ENCODE data around the gene GLIS2. TPM values are rescaled to one million over a fixed set of nuclear protein-coding genes. Genes with fewer than 3 reads are reported as not detected.
A peak's percentile ranks its signal among the peaks of the same experiment; 100 is the strongest.

GLIS2 gene
- total and polyA plus RNA-seq, 4 experiments from 2014 or later: 0.08 TPM; not detected in 3

GRCh38 chr16:4378999-4379690 lies 63.3 kb downstream of the GLIS2 start:
- H3K36me3 ChIP-seq (ENCODE audit: insufficient read depth, low read length): peaks cover 8% of the 10 kb centered on the region
- no peak overlapping the region for H3K27ac ChIP-seq (ENCODE audit: low read depth, low read length)
- intact Hi-C loops (cut with micrococcal nuclease): no loop called here
- peaks cover 4 to 41% of the 10 kb centered on the region in 2 donors for H3K36me3 Mint-ChIP-seq
- H3K27me3 ChIP-seq (ENCODE audit: insufficient read depth, low read length): no peaks in the 10 kb centered on the region
- POLR2A ChIA-PET (ENCODE audit: partially characterized antibody): interaction anchor here (1.2 to 1.3 kb wide), 2 partner anchors 14 to 35 kb away, joined by 3 to 4 read pairs; no protein-coding TSS in a partner anchor
- H3K27me3 Mint-ChIP-seq: no peaks in the 10 kb centered on the region
- DNase-seq: no peak
- CTCF ChIA-PET (ENCODE audit: partially characterized antibody): interaction anchor here (1.1 to 1.4 kb wide), 2 partner anchors 20 to 23 kb away, joined by 3 to 4 read pairs; no protein-coding TSS in a partner anchor
- peaks cover 11% of the 10 kb centered on the region for H3K4me1 ChIP-seq (ENCODE audit: insufficient read depth, low read length)
- peaks cover 9 to 33% (median 23%) of the 10 kb centered on the region in 4 donors for H3K4me1 Mint-ChIP-seq
- H3K9me3 Mint-ChIP-seq: peaks cover 0 to 2% (median 0%) of the 10 kb centered on the region in 8 donors
- no peak overlapping the region for H3K4me3 ChIP-seq (ENCODE audit: low read length in 2 of 2)
- H3K9me3 ChIP-seq (ENCODE audit: control insufficient read depth in 1 of 2, low read length in 2 of 2): no peaks in the 10 kb centered on the region
- peak overlapping the region in 2 of 7 donors; percentile 35 to 82 for H3K27ac Mint-ChIP-seq
- peak overlapping the region in 1 of 8 donors; percentile 7 for H3K4me3 Mint-ChIP-seq

- H3K27ac Mint-ChIP-seq: peak overlapping the region in 3 of 7 donors; percentile 10 to 82 (median 46)
- no peaks in the 10 kb centered on the region for H3K27me3 Mint-ChIP-seq
- H3K36me3 Mint-ChIP-seq: peaks cover 4 to 44% of the 10 kb centered on the region in 2 donors
- H3K9me3 ChIP-seq (ENCODE audit: control insufficient read depth in 1 of 2, low read length in 2 of 2): no peaks in the 10 kb centered on the region
- H3K4me3 Mint-ChIP-seq: peak overlapping the region in 1 of 8 donors; percentile 28
- H3K27ac ChIP-seq (ENCODE audit: low read depth, low read length): no peak overlapping the region
- intact Hi-C loops (cut with micrococcal nuclease): no loop called here
- H3K4me3 ChIP-seq (ENCODE audit: low read length in 2 of 2): no peak overlapping the region
- peaks cover 7 to 26% (median 17%) of the 10 kb centered on the region in 4 donors for H3K4me1 Mint-ChIP-seq
- ChIA-PET POLR2A (ENCODE audit: partially characterized antibody) (interaction anchor here (1.2 to 1.3 kb wide), 2 partner anchors 15 to 33 kb away, joined by 3 to 4 read pairs; no protein-coding TSS in a partner anchor), CTCF (ENCODE audit: partially characterized antibody) (interaction anchor here (0.6 kb wide), 1 partner anchor 106 kb away, joined by 3 read pairs; no protein-coding TSS in a partner anchor)
- H3K4me1 ChIP-seq (ENCODE audit: insufficient read depth, low read length): peaks cover 3% of the 10 kb centered on the region
- H3K27me3 ChIP-seq (ENCODE audit: insufficient read depth, low read length): no peaks in the 10 kb centered on the region
- H3K9me3 Mint-ChIP-seq: peaks cover 0 to 2% (median 0%) of the 10 kb centered on the region in 8 donors
- no peak for DNase-seq
- peaks cover 17% of the 10 kb centered on the region for H3K36me3 ChIP-seq (ENCODE audit: insufficient read depth, low read length)
These were observed 64.5 kb downstream of the GLIS2 start for GRCh38 chr16:4380119-4381063.

- no peak for DNase-seq
- Mint-ChIP-seq H3K27me3 (no peaks in the 10 kb centered on the region), H3K27ac (peak overlapping the region in 2 of 7 donors; percentile 36 to 88), H3K4me3 (peak overlapping the region in 1 of 8 donors; percentile 26), H3K4me1 (peaks cover 4 to 23% (median 13%) of the 10 kb centered on the region in 4 donors), H3K9me3 (peaks cover 0 to 2% (median 0%) of the 10 kb centered on the region in 8 donors), H3K36me3 (peaks cover 4 to 48% of the 10 kb centered on the region in 2 donors)
- H3K27me3 ChIP-seq (ENCODE audit: insufficient read depth, low read length): no peaks in the 10 kb centered on the region
- peaks cover 3% of the 10 kb centered on the region for H3K4me1 ChIP-seq (ENCODE audit: insufficient read depth, low read length)
- CTCF ChIA-PET (ENCODE audit: partially characterized antibody): interaction anchor here (0.6 kb wide), 1 partner anchor 107 kb away, joined by 3 read pairs; no protein-coding TSS in a partner anchor
- H3K4me3 ChIP-seq (ENCODE audit: low read length in 2 of 2): no peak overlapping the region
- no peaks in the 10 kb centered on the region for H3K9me3 ChIP-seq (ENCODE audit: control insufficient read depth in 1 of 2, low read length in 2 of 2)
- intact Hi-C loops (cut with micrococcal nuclease): no loop called here
- H3K27ac ChIP-seq (ENCODE audit: low read depth, low read length): no peak overlapping the region
- peaks cover 24% of the 10 kb centered on the region for H3K36me3 ChIP-seq (ENCODE audit: insufficient read depth, low read length)
- POLR2A ChIA-PET (ENCODE audit: partially characterized antibody): no interaction called here
These were observed 65.4 kb downstream of the GLIS2 start for GRCh38 chr16:4381072-4381934.

GRCh38 chr16:4381935-4382794 lies 66.3 kb downstream of the GLIS2 start:
- POLR2A ChIA-PET (ENCODE audit: partially characterized antibody): no interaction called here
- H3K4me3 Mint-ChIP-seq: no peak overlapping the region

GRCh38 chr16:4382795-4383357 lies 67.0 kb downstream of the GLIS2 start:
- Histone ChIP-seq H3K36me3 (ENCODE audit: insufficient read depth, low read length) (peaks cover 37% of the 10 kb centered on the region), H3K9me3 (ENCODE audit: control insufficient read depth in 1 of 2, low read length in 2 of 2) (no peaks in the 10 kb centered on the region), H3K4me1 (ENCODE audit: insufficient read depth, low read length) (no peaks in the 10 kb centered on the region), H3K27me3 (ENCODE audit: insufficient read depth, low read length) (no peaks in the 10 kb centered on the region), H3K4me3 (ENCODE audit: low read length in 2 of 2) (no peak overlapping the region), H3K27ac (ENCODE audit: low read depth, low read length) (no peak overlapping the region)
- no peaks in the 10 kb centered on the region for H3K9me3 Mint-ChIP-seq
- H3K27me3 Mint-ChIP-seq: no peaks in the 10 kb centered on the region
- peaks cover 2 to 16% (median 6%) of the 10 kb centered on the region in 4 donors for H3K4me1 Mint-ChIP-seq
- no peak overlapping the region for H3K4me3 Mint-ChIP-seq
- DNase-seq: no peak
- peaks cover 7 to 51% of the 10 kb centered on the region in 2 donors for H3K36me3 Mint-ChIP-seq
- intact Hi-C loops (cut with micrococcal nuclease): no loop called here
- CTCF ChIA-PET (ENCODE audit: partially characterized antibody): no interaction called here
- H3K27ac Mint-ChIP-seq: peak overlapping the region in 1 of 7 donors; percentile 88
- POLR2A ChIA-PET (ENCODE audit: partially characterized antibody): no interaction called here

More at GRCh38 chr16:4381935-4382794, 66.3 kb downstream of the GLIS2 start:
- peaks cover 4 to 23% (median 9%) of the 10 kb centered on the region in 4 donors for H3K4me1 Mint-ChIP-seq
- Histone ChIP-seq H3K36me3 (ENCODE audit: insufficient read depth, low read length) (peaks cover 33% of the 10 kb centered on the region), H3K27me3 (ENCODE audit: insufficient read depth, low read length) (no peaks in the 10 kb centered on the region), H3K9me3 (ENCODE audit: control insufficient read depth in 1 of 2, low read length in 2 of 2) (no peaks in the 10 kb centered on the region), H3K4me1 (ENCODE audit: insufficient read depth, low read length) (peaks cover 3% of the 10 kb centered on the region), H3K4me3 (ENCODE audit: low read length in 2 of 2) (no peak overlapping the region), H3K27ac (ENCODE audit: low read depth, low read length) (no peak overlapping the region)
- DNase-seq: no peak
- intact Hi-C loops (cut with micrococcal nuclease): no loop called here
- peaks cover 0 to 2% (median 0%) of the 10 kb centered on the region in 8 donors for H3K9me3 Mint-ChIP-seq
- peaks cover 7 to 52% of the 10 kb centered on the region in 2 donors for H3K36me3 Mint-ChIP-seq
- CTCF ChIA-PET (ENCODE audit: partially characterized antibody): no interaction called here
- no peaks in the 10 kb centered on the region for H3K27me3 Mint-ChIP-seq
- H3K27ac Mint-ChIP-seq: peak overlapping the region in 2 of 7 donors; percentile 42 to 88
